H9 (cell line): Measurements from ENCODE around the gene MLPH. TPM values are rescaled to one million over a fixed set of nuclear protein-coding genes. Genes with fewer than 3 reads are reported as not detected.

Experiments used
- DNase-seq: peaks from one replicate; pipeline ENCODE4 v3.0.0-alpha.2; 2017
- H2AFZ ChIP-seq: one replicate; pipeline ENCODE4 v1.6.1; 2013; ENCODE audit warnings: mild to moderate bottlenecking, low read length, control low read depth, moderate library complexity
- H2AK5ac ChIP-seq: 2 replicates; pipeline ENCODE4 v1.6.1; 2013; ENCODE audit warnings: low read length, control low read depth, mixed read lengths; ENCODE audit not compliant: insufficient read length
- H2BK120ac ChIP-seq: one replicate; pipeline ENCODE4 v1.6.1; 2013; ENCODE audit warnings: low read depth, mild to moderate bottlenecking, low read length, control low read depth, inconsistent platforms; ENCODE audit not compliant: poor library complexity, severe bottlenecking
- H2BK12ac ChIP-seq: 2 replicates; pipeline ENCODE4 v1.6.1; 2013; ENCODE audit warnings: low read length, control low read depth, mixed read lengths, low read depth; ENCODE audit not compliant: insufficient read length
- H2BK15ac ChIP-seq: 2 replicates; pipeline ENCODE4 v1.6.1; 2013; ENCODE audit warnings: low read depth, low read length, control low read depth
- H2BK20ac ChIP-seq: one replicate; pipeline ENCODE4 v1.6.1; 2013; ENCODE audit warnings: low read depth, mild to moderate bottlenecking, low read length, control low read depth, inconsistent platforms; ENCODE audit not compliant: poor library complexity, severe bottlenecking
- H2BK5ac ChIP-seq: 2 replicates; pipeline ENCODE4 v1.6.1; 2013; ENCODE audit warnings: low read length, control low read depth, mixed read lengths; ENCODE audit not compliant: insufficient read length
- H3K14ac ChIP-seq: 2 replicates; pipeline ENCODE4 v1.6.1; 2013; ENCODE audit warnings: low read length, control low read depth; ENCODE audit not compliant: insufficient read depth
- H3K18ac ChIP-seq: 2 replicates; pipeline ENCODE4 v1.6.1; 2013; ENCODE audit warnings: low read depth, mild to moderate bottlenecking, mixed read lengths, low read length, control low read depth; ENCODE audit not compliant: insufficient read length
- H3K23ac ChIP-seq: 2 replicates; pipeline ENCODE4 v1.6.1; 2013; ENCODE audit warnings: low read length, control low read depth, mixed read lengths, low read depth; ENCODE audit not compliant: insufficient read length
- H3K23me2 ChIP-seq: 2 replicates; pipeline ENCODE4 v1.6.1; 2013; ENCODE audit warnings: low read depth, mild to moderate bottlenecking, mixed read lengths, low read length, control low read depth; ENCODE audit not compliant: insufficient read length, poor library complexity, severe bottlenecking
- H3K27ac ChIP-seq: 2 replicates; pipeline ENCODE4 v1.5.1; 2013; ENCODE audit warnings: low read length, control low read depth, mixed read lengths, low read depth; ENCODE audit not compliant: insufficient read length
- H3K27me3 ChIP-seq: 2 replicates; pipeline ENCODE4 v1.6.1; 2013; ENCODE audit warnings: low read length, control low read depth, inconsistent platforms; ENCODE audit not compliant: insufficient read depth
- H3K4ac ChIP-seq: 2 replicates; pipeline ENCODE4 v1.6.1; 2013; ENCODE audit warnings: low read depth, mild to moderate bottlenecking, control low read depth, inconsistent platforms, low read length, moderate library complexity
- H3K4me1 ChIP-seq: 2 replicates; pipeline ENCODE4 v1.6.1; 2013; ENCODE audit warnings: low read length, control low read depth, inconsistent platforms; ENCODE audit not compliant: insufficient read depth
- H3K4me2 ChIP-seq: 2 replicates; pipeline ENCODE4 v1.6.1; 2013; ENCODE audit warnings: low read length, control low read depth, mixed read lengths; ENCODE audit not compliant: insufficient read length, insufficient read depth
- H3K56ac ChIP-seq: 2 replicates; pipeline ENCODE4 v1.6.1; 2013; ENCODE audit warnings: low read depth, mild to moderate bottlenecking, mixed read lengths, low read length, control low read depth; ENCODE audit not compliant: insufficient read length
- H3K79me1 ChIP-seq: 2 replicates; pipeline ENCODE4 v1.6.1; 2013; ENCODE audit warnings: low read depth, mild to moderate bottlenecking, moderate library complexity, low read length, control low read depth, inconsistent platforms; ENCODE audit not compliant: insufficient read depth, poor library complexity, severe bottlenecking
- H3K79me2 ChIP-seq: 2 replicates; pipeline ENCODE4 v1.6.1; 2013; ENCODE audit warnings: low read length, control low read depth, inconsistent platforms; ENCODE audit not compliant: insufficient read depth
- H3K9ac ChIP-seq: 2 replicates; pipeline ENCODE4 v1.6.1; 2013; ENCODE audit warnings: low read length, control low read depth, mixed read lengths; ENCODE audit not compliant: insufficient read length; ENCODE audit errors: extremely low read depth
- H3K9me3 ChIP-seq: one replicate; pipeline ENCODE4 v1.6.1; 2013; ENCODE audit warnings: low read depth, low read length, inconsistent platforms; ENCODE audit not compliant: control insufficient read depth
- H3T11ph ChIP-seq: one replicate; pipeline ENCODE4 v1.6.1; 2013; ENCODE audit warnings: mild to moderate bottlenecking, low read length, control low read depth, inconsistent platforms
- H4K20me1 ChIP-seq: one replicate; pipeline ENCODE4 v1.6.1; 2013; ENCODE audit not compliant: control insufficient read depth, insufficient read length, insufficient read depth
- H4K5ac ChIP-seq: 2 replicates; pipeline ENCODE4 v1.6.1; 2013; ENCODE audit warnings: low read depth, mild to moderate bottlenecking, mixed read lengths, low read length, control low read depth; ENCODE audit not compliant: insufficient read length
- H4K8ac ChIP-seq: replicated peaks from 2 replicates; pipeline ENCODE4 v1.6.1; 2013; ENCODE audit warnings: low read length, control low read depth, mixed read lengths, low read depth; ENCODE audit not compliant: insufficient read length
- H4K91ac ChIP-seq: 2 replicates; pipeline ENCODE4 v1.6.1; 2013; ENCODE audit warnings: low read depth, mild to moderate bottlenecking, moderate library complexity, mixed read lengths, low read length, control low read depth; ENCODE audit not compliant: insufficient read length
- H3K27ac Mint-ChIP-seq, 3 experiments: 2 replicates in 2 of 3; 3 replicates in 1 of 3; pipeline ENCODE4 v1.8.0; 2020 to 2021; ENCODE audit warnings: mixed read lengths in 3 of 3, mild to moderate bottlenecking in 1 of 3, moderate library complexity in 1 of 3
- H3K27me3 Mint-ChIP-seq: 2 replicates; pipeline ENCODE4 v1.8.0; 2021; ENCODE audit warnings: low read depth, mild to moderate bottlenecking, moderate library complexity, mixed read lengths
- H3K36me3 Mint-ChIP-seq, 3 experiments: 2 replicates in 2 of 3; 3 replicates in 1 of 3; pipeline ENCODE4 v1.8.0; 2020 to 2021; ENCODE audit warnings: low read depth in 3 of 3, mixed read lengths in 3 of 3; ENCODE audit not compliant: insufficient read depth in 1 of 3
- H3K4me1 Mint-ChIP-seq, 2 experiments: 2 replicates each; pipeline ENCODE4 v1.8.0; 2020; ENCODE audit warnings: mixed read lengths in 2 of 2
- H3K4me3 Mint-ChIP-seq, 2 experiments: 2 replicates in 1 of 2; 3 replicates in 1 of 2; pipeline ENCODE4 v1.8.0; 2020 to 2021; ENCODE audit warnings: mild to moderate bottlenecking in 2 of 2, mixed read lengths in 2 of 2, moderate library complexity in 1 of 2
- H3K9me3 Mint-ChIP-seq, 2 experiments: 2 replicates in 1 of 2; 3 replicates in 1 of 2; pipeline ENCODE4 v1.8.0; 2020; ENCODE audit warnings: mild to moderate bottlenecking in 2 of 2, mixed read lengths in 2 of 2, moderate library complexity in 1 of 2
- CTCF ChIP-seq: fragments of 200-600 bp; sonication (generic); conservative IDR thresholded peaks from 3 replicates; pipeline ENCODE4 v1.8.0; 2021; ENCODE audit warnings: antibody characterized with exemption, mild to moderate bottlenecking
- WGBS: extraction: QIAGEN DNeasy Blood & Tissue Kit; methylation state at CpG from one replicate; pipeline ENCODE4 v1.1.7; 2013; ENCODE audit warnings: missing lambda C conversion rate, low lambda C conversion rate, mixed read lengths; ENCODE audit not compliant: insufficient read length; ENCODE audit errors: extremely low coverage; 5-methylcytosine and 5-hydroxymethylcytosine counted together
- total RNA-seq: library from RNA; stranded (reverse); gene quantifications from 2 replicates; pipeline ENCODE4 v1.2.1, GENCODE V29; 2021

MLPH gene
- total RNA-seq, 1 experiment from 2014 or later = 3.4 TPM

GRCh38 chr2:237470914-237471313 is 16.1 kb upstream of the MLPH start:
- H3K14ac ChIP-seq = no peak overlapping the region
- no peaks in the 10 kb centered on the region for H3K9me3 ChIP-seq
- H3K27me3 ChIP-seq = no peaks in the 10 kb centered on the region
- Mint-ChIP-seq H3K27ac (no peak overlapping the region), H3K9me3 (no peaks in the 10 kb centered on the region; a peak in 1 of 5 replicates), H3K4me3 (no peak overlapping the region), H3K36me3 (no peaks in the 10 kb centered on the region), H3K4me1 (peaks cover 10 to 14% of the 10 kb centered on the region in 2 experiments), H3K27me3 (peaks cover 8% of the 10 kb centered on the region)
- WGBS = no CpG with 5 or more reads among the region's 7 CpGs
- H4K8ac ChIP-seq = no peak overlapping the region
- H2BK12ac ChIP-seq = no peak overlapping the region
- H3K18ac ChIP-seq = no peak overlapping the region
- H3K23me2 ChIP-seq = peaks cover 5% of the 10 kb centered on the region
- H3K4ac ChIP-seq = no peak overlapping the region
- H3K9ac ChIP-seq = no peak overlapping the region
- no peak overlapping the region for H2BK120ac ChIP-seq
- no peaks in the 10 kb centered on the region for H3K79me2 ChIP-seq
- no peaks in the 10 kb centered on the region for H4K20me1 ChIP-seq
- H3K4me1 ChIP-seq = 0 out of 2 replicates have a peak, but pooled peaks cover under 1% of the 10 kb centered on the region
- H3K79me1 ChIP-seq = no peaks in the 10 kb centered on the region
- H2BK15ac ChIP-seq = no peak overlapping the region
- H2BK5ac ChIP-seq = no peak overlapping the region
- H3K27ac ChIP-seq = no peak overlapping the region
- no peak overlapping the region for H3K4me2 ChIP-seq
- H2AK5ac ChIP-seq = no peak overlapping the region
- no peak overlapping the region for H4K5ac ChIP-seq
- H2AFZ ChIP-seq = no peak overlapping the region
- H3K56ac ChIP-seq = no peak overlapping the region
- no peak for DNase-seq
- no peak for TF ChIP-seq CTCF
- H4K91ac ChIP-seq = no peak overlapping the region
- no peak overlapping the region for H3K23ac ChIP-seq
- no peak overlapping the region for H3T11ph ChIP-seq
- H2BK20ac ChIP-seq = no peak overlapping the region
